Neural cell (in vitro differentiated cells): ENCODE measurements around the gene PLCB4.

ENCODE experiments used
- EP300 ChIP-seq: fragments of 450-650 bp; conservative IDR thresholded peaks from 2 replicates; pipeline ENCODE4 v1.6.1; 2014; ENCODE audit warnings: antibody characterized with exemption, mild to moderate bottlenecking, moderate library complexity; ENCODE audit not compliant: poor library complexity, severe bottlenecking
- EZH2 ChIP-seq: fragments of 200-600, 300-800 bp; shearing (Covaris generic), sonication (generic); IDR thresholded peaks from 2 replicates; pipeline ENCODE4 v1.6.1; 2014; ENCODE audit warnings: antibody characterized with exemption, low read length, borderline replicate concordance, mild to moderate bottlenecking; ENCODE audit not compliant: insufficient read depth, poor library complexity, severe bottlenecking
- MXI1 ChIP-seq: fragments of 450-650 bp; conservative IDR thresholded peaks from 2 replicates; pipeline ENCODE4 v1.6.1; 2014; ENCODE audit warnings: antibody characterized with exemption, mild to moderate bottlenecking; ENCODE audit not compliant: poor library complexity, severe bottlenecking
- POLR2AphosphoS5 ChIP-seq: IDR thresholded peaks from 2 replicates; pipeline ENCODE4 v1.6.1; 2012
- RAD21 ChIP-seq: fragments of 450-650 bp; conservative IDR thresholded peaks from 2 replicates; pipeline ENCODE4 v1.6.1; 2014; ENCODE audit warnings: antibody characterized with exemption, mild to moderate bottlenecking, moderate library complexity
- SMC3 ChIP-seq: fragments of 450-650 bp; conservative IDR thresholded peaks from 2 replicates; pipeline ENCODE4 v1.6.1; 2014; ENCODE audit warnings: antibody characterized with exemption, mild to moderate bottlenecking, moderate library complexity; ENCODE audit not compliant: poor library complexity
- TAF1 ChIP-seq: IDR thresholded peaks from 2 replicates; pipeline ENCODE4 v1.6.1; 2012; ENCODE audit warnings: low read depth
- TF ChIP-seq, protein P1 (sequence below): fragments of 450-650 bp; IDR thresholded peaks from 2 replicates; pipeline ENCODE4 v1.5.1; 2014; ENCODE audit warnings: antibody characterized with exemption, mild to moderate bottlenecking, moderate library complexity; ENCODE audit not compliant: poor library complexity, severe bottlenecking
- TF ChIP-seq, protein P2 (sequence below): IDR thresholded peaks from 2 replicates; pipeline ENCODE4 v1.6.1; 2012; ENCODE audit warnings: borderline replicate concordance

DNA sequence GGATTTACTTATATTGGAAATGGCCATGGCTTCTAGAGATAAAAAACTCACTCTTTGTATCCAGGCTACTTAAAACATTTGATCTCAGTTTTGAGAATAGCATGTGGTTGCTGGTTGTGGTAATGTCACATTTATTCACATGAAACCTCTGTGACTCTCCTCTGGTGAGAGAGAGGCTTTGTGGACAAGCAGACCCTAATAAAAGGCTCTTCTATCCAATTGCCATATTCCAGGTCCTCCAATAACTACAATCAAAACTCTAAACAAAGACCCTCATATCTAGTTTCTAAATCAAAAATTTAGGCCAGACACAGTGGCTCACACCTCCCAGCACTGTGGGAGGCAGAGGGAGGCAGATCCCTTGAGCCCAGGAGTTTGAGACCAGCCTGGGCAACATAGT is 269.2 kb downstream of the PLCB4 start:
- TF ChIP-seq, protein P1, sequence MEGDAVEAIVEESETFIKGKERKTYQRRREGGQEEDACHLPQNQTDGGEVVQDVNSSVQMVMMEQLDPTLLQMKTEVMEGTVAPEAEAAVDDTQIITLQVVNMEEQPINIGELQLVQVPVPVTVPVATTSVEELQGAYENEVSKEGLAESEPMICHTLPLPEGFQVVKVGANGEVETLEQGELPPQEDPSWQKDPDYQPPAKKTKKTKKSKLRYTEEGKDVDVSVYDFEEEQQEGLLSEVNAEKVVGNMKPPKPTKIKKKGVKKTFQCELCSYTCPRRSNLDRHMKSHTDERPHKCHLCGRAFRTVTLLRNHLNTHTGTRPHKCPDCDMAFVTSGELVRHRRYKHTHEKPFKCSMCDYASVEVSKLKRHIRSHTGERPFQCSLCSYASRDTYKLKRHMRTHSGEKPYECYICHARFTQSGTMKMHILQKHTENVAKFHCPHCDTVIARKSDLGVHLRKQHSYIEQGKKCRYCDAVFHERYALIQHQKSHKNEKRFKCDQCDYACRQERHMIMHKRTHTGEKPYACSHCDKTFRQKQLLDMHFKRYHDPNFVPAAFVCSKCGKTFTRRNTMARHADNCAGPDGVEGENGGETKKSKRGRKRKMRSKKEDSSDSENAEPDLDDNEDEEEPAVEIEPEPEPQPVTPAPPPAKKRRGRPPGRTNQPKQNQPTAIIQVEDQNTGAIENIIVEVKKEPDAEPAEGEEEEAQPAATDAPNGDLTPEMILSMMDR: no peak
- TF ChIP-seq MXI1: no peak
- no peak for TF ChIP-seq POLR2AphosphoS5
- TF ChIP-seq, protein P2, sequence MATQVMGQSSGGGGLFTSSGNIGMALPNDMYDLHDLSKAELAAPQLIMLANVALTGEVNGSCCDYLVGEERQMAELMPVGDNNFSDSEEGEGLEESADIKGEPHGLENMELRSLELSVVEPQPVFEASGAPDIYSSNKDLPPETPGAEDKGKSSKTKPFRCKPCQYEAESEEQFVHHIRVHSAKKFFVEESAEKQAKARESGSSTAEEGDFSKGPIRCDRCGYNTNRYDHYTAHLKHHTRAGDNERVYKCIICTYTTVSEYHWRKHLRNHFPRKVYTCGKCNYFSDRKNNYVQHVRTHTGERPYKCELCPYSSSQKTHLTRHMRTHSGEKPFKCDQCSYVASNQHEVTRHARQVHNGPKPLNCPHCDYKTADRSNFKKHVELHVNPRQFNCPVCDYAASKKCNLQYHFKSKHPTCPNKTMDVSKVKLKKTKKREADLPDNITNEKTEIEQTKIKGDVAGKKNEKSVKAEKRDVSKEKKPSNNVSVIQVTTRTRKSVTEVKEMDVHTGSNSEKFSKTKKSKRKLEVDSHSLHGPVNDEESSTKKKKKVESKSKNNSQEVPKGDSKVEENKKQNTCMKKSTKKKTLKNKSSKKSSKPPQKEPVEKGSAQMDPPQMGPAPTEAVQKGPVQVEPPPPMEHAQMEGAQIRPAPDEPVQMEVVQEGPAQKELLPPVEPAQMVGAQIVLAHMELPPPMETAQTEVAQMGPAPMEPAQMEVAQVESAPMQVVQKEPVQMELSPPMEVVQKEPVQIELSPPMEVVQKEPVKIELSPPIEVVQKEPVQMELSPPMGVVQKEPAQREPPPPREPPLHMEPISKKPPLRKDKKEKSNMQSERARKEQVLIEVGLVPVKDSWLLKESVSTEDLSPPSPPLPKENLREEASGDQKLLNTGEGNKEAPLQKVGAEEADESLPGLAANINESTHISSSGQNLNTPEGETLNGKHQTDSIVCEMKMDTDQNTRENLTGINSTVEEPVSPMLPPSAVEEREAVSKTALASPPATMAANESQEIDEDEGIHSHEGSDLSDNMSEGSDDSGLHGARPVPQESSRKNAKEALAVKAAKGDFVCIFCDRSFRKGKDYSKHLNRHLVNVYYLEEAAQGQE: no peak
- no peak for TF ChIP-seq EZH2
- TF ChIP-seq RAD21: no peak
- TF ChIP-seq TAF1: no peak
- no peak for TF ChIP-seq EP300
- TF ChIP-seq SMC3: no peak
